Stromal cell of bone marrow (primary cell): Measurements from ENCODE around the gene OLFM2.
"Not testable (repeated sequence)": the region's sequence is repeated elsewhere in the genome, so short reads cannot be mapped to it uniquely, and the experiment has no call there.

Experiments used
- DNase-seq: peaks from one replicate; pipeline ENCODE4 v3.0.0-alpha.2; 2012; ENCODE audit warnings: low read depth

OLFM2 gene

GRCh38 chr19:9936326-9937000 lies at the start of gene OLFM2:
Gene OLFM2 (minus strand): TSS chr19:9936515. CDS start chr19:9936366, 149 bp downstream.
- no peak for DNase-seq

- DNase-seq, result no peak
These were observed 45.3 kb upstream of the OLFM2 start for GRCh38 chr19:9981406-9982260.

GRCh38 chr19:9972103-9972502 lies 35.8 kb upstream of the OLFM2 start:
- no peak for DNase-seq

GRCh38 chr19:9971166-9971897 lies 35.0 kb upstream of the OLFM2 start:
- DNase-seq, result no peak

- no peak for DNase-seq
These were observed 34.2 kb upstream of the OLFM2 start for GRCh38 chr19:9970481-9970880.

- DNase-seq, result no peak
These were observed 33.3 kb upstream of the OLFM2 start for GRCh38 chr19:9969688-9969975.

- DNase-seq, result no peak
These were observed 32.7 kb upstream of the OLFM2 start for GRCh38 chr19:9968820-9969687.

- no peak for DNase-seq
These were observed 31.0 kb upstream of the OLFM2 start for GRCh38 chr19:9967326-9967725.

GRCh38 chr19:9966448-9966847 lies 30.1 kb upstream of the OLFM2 start:
- no peak for DNase-seq

- no peak for DNase-seq
These were observed 29.7 kb upstream of the OLFM2 start for GRCh38 chr19:9966024-9966423.

GRCh38 chr19:9962623-9963290 lies 26.4 kb upstream of the OLFM2 start:
- DNase-seq, result no peak

- DNase-seq, result no peak
These were observed 24.8 kb upstream of the OLFM2 start for GRCh38 chr19:9961103-9961502.

- peak; percentile 80 for DNase-seq
These were observed 22.1 kb upstream of the OLFM2 start for GRCh38 chr19:9958379-9958821.

- DNase-seq, result no peak
These were observed 20.6 kb upstream of the OLFM2 start for GRCh38 chr19:9956956-9957355.

- DNase-seq, result no peak
These were observed 17.7 kb upstream of the OLFM2 start for GRCh38 chr19:9953802-9954542.

GRCh38 chr19:9952276-9952675 lies 16.0 kb upstream of the OLFM2 start:
- DNase-seq, result no peak

GRCh38 chr19:9947441-9947840 lies 11.1 kb upstream of the OLFM2 start:
- DNase-seq, result no peak

- DNase-seq, result not testable (repeated sequence)
These were observed 10.3 kb upstream of the OLFM2 start for GRCh38 chr19:9946528-9947125.

GRCh38 chr19:9945319-9945966 lies 9.1 kb upstream of the OLFM2 start:
- peak; percentile 98 for DNase-seq

GRCh38 chr19:9943744-9944143 lies 7.4 kb upstream of the OLFM2 start:
- DNase-seq, result no peak
